Measurements from ENCODE around the gene TOP3B. TPM values are rescaled to one million over a fixed set of nuclear protein-coding genes. Genes with fewer than 3 reads are reported as not detected.

Gene TOP3B
- total and polyA plus RNA-seq, 4 donors: 11.9 to 34.2 (median 23.0) TPM

GRCh38 chr22:21943571-21944448, 38.8 kb downstream of the TOP3B start:
- Histone ChIP-seq H3K4me3 (no peak overlapping the region), H3K27me3 (ENCODE audit: control insufficient read depth in 3 of 3, insufficient read depth in 3 of 3, low read length in 2 of 3) (no peaks in the 10 kb centered on the region), H3K9me3 (ENCODE audit: control insufficient read depth in 4 of 4, insufficient read depth in 3 of 4, low read length in 3 of 4) (no peaks in the 10 kb centered on the region), H3K9ac (ENCODE audit: insufficient read depth in 1 of 2, low read length in 2 of 2) (no peak overlapping the region), H3K27ac (ENCODE audit: low read depth in 1 of 2, low read length in 1 of 2) (peak overlapping the region; percentile 67 to 90), H3K4me1 (ENCODE audit: control insufficient read depth in 5 of 5, insufficient read depth in 5 of 5, low read length in 5 of 5) (peaks cover 0 to 49% (median 18%) of the 10 kb centered on the region in 5 donors), H3K36me3 (ENCODE audit: control insufficient read depth in 4 of 4, insufficient read depth in 4 of 4, low read length in 4 of 4) (peaks cover 0 to 20% (median 7%) of the 10 kb centered on the region in 4 donors)
- ATAC-seq (ENCODE audit: insufficient read depth, low FRiP score): no peak
- 78 to 81% methylated on average over 18 of the region's 18 CpGs for WGBS, 2 donors
- no peak for DNase-seq
- no peak for TF ChIP-seq CTCF (IDR thresholded peaks at IDR 0.05; ENCODE audit: control extremely low read depth, extremely low read depth)

GRCh38 chr22:21942407-21943343, 39.9 kb downstream of the TOP3B start:
- WGBS, 2 donors: 19 to 39% methylated on average over 19 of the region's 19 CpGs
- ATAC-seq (ENCODE audit: insufficient read depth, low FRiP score): no peak
- H3K4me1 ChIP-seq (ENCODE audit: control insufficient read depth in 5 of 5, insufficient read depth in 5 of 5, low read length in 5 of 5): peaks cover 0 to 44% (median 20%) of the 10 kb centered on the region in 5 donors
- no peak overlapping the region for H3K4me3 ChIP-seq
- H3K27me3 ChIP-seq (ENCODE audit: control insufficient read depth in 3 of 3, insufficient read depth in 3 of 3, low read length in 2 of 3): no peaks in the 10 kb centered on the region
- peak; percentile 46 to 77 (median 63) for DNase-seq
- H3K9ac ChIP-seq (ENCODE audit: insufficient read depth in 1 of 2, low read length in 2 of 2): no peak overlapping the region
- peak overlapping the region; percentile 51 to 90 for H3K27ac ChIP-seq (ENCODE audit: low read depth in 1 of 2, low read length in 1 of 2)
- peaks cover 0 to 20% (median 7%) of the 10 kb centered on the region in 4 donors for H3K36me3 ChIP-seq (ENCODE audit: control insufficient read depth in 4 of 4, insufficient read depth in 4 of 4, low read length in 4 of 4)
- no peak for TF ChIP-seq CTCF (IDR thresholded peaks at IDR 0.05; ENCODE audit: control extremely low read depth, extremely low read depth)
- no peaks in the 10 kb centered on the region for H3K9me3 ChIP-seq (ENCODE audit: control insufficient read depth in 4 of 4, insufficient read depth in 3 of 4, low read length in 3 of 4)

- no peak for DNase-seq
- ATAC-seq (ENCODE audit: insufficient read depth, low FRiP score): no peak
- 74 to 76% methylated on average over 8 of the region's 8 CpGs for WGBS, 2 donors
- peak overlapping the region; percentile 75 to 81 for H3K27ac ChIP-seq (ENCODE audit: low read depth in 1 of 2, low read length in 1 of 2)
- no peak overlapping the region for H3K9ac ChIP-seq (ENCODE audit: insufficient read depth in 1 of 2, low read length in 2 of 2)
- H3K4me3 ChIP-seq: no peak overlapping the region
- peaks cover 0 to 51% (median 22%) of the 10 kb centered on the region in 5 donors for H3K4me1 ChIP-seq (ENCODE audit: control insufficient read depth in 5 of 5, insufficient read depth in 5 of 5, low read length in 5 of 5)
- H3K36me3 ChIP-seq (ENCODE audit: control insufficient read depth in 4 of 4, insufficient read depth in 4 of 4, low read length in 4 of 4): peaks cover 0 to 20% (median 7%) of the 10 kb centered on the region in 4 donors
- TF ChIP-seq CTCF (IDR thresholded peaks at IDR 0.05; ENCODE audit: control extremely low read depth, extremely low read depth): no peak
- H3K9me3 ChIP-seq (ENCODE audit: control insufficient read depth in 4 of 4, insufficient read depth in 3 of 4, low read length in 3 of 4): no peaks in the 10 kb centered on the region
- no peaks in the 10 kb centered on the region for H3K27me3 ChIP-seq (ENCODE audit: control insufficient read depth in 3 of 3, insufficient read depth in 3 of 3, low read length in 2 of 3)
Observed at GRCh38 chr22:21941921-21942320, 40.7 kb downstream of the TOP3B start.

Data from lung (tissue), 12 donors.